Colon (tissue), 2 donors: ENCODE results near the gene SELENOW.
"Not testable (repeated sequence)": the region's sequence is repeated elsewhere in the genome, so short reads cannot be mapped to it uniquely, and the experiment has no call there.

Source experiments
- FAIRE-seq: peaks from 2 replicates; lab custom pipeline; 2012; peaks lifted over from hg19 to GRCh38; lab: Jason Lieb, UNC
- donor health status: control.
- donor health status: control.

SELENOW gene

GRCh38 chr19:47756953-47757608 lies 21.4 kb upstream of the SELENOW start:
- no peak for FAIRE-seq

GRCh38 chr19:47757617-47758442 lies 20.7 kb upstream of the SELENOW start:
- no peak for FAIRE-seq

GRCh38 chr19:47758443-47758804 lies 20.1 kb upstream of the SELENOW start:
- no peak for FAIRE-seq

GRCh38 chr19:47760632-47760999 lies 17.9 kb upstream of the SELENOW start:
- no peak for FAIRE-seq

GRCh38 chr19:47761566-47761965 lies 16.9 kb upstream of the SELENOW start:
- FAIRE-seq = no peak

GRCh38 chr19:47762151-47762550 lies 16.4 kb upstream of the SELENOW start:
- FAIRE-seq = no peak

GRCh38 chr19:47762615-47763308 lies 15.7 kb upstream of the SELENOW start:
- FAIRE-seq = no peak

- not testable (repeated sequence) for FAIRE-seq
These were observed 13.8 kb upstream of the SELENOW start for GRCh38 chr19:47764705-47765104.

- no peak for FAIRE-seq
These were observed 12.8 kb upstream of the SELENOW start for GRCh38 chr19:47765523-47766358.

GRCh38 chr19:47766359-47766620 lies 12.2 kb upstream of the SELENOW start:
- FAIRE-seq = no peak

GRCh38 chr19:47766670-47767069 lies 11.8 kb upstream of the SELENOW start:
- FAIRE-seq = no peak

- no peak for FAIRE-seq
These were observed 11.2 kb upstream of the SELENOW start for GRCh38 chr19:47767349-47767748.

- FAIRE-seq = no peak
These were observed 9.9 kb upstream of the SELENOW start for GRCh38 chr19:47768604-47769003.

GRCh38 chr19:47769534-47769933 lies 9.0 kb upstream of the SELENOW start:
- no peak for FAIRE-seq

GRCh38 chr19:47771291-47771690 lies 7.2 kb upstream of the SELENOW start:
- not testable (repeated sequence) for FAIRE-seq

GRCh38 chr19:47776568-47776967 lies 1.9 kb upstream of the SELENOW start:
- FAIRE-seq = no peak

GRCh38 chr19:47777245-47778048 lies 1.1 kb upstream of the SELENOW start:
- FAIRE-seq = not testable (repeated sequence)

GRCh38 chr19:47778954-47779351 lies 450 bp downstream of the SELENOW start:
- no peak for FAIRE-seq

- FAIRE-seq = no peak
These were observed 1.2 kb downstream of the SELENOW start for GRCh38 chr19:47779524-47780214.

- no peak for FAIRE-seq
These were observed 1.7 kb downstream of the SELENOW start for GRCh38 chr19:47780215-47780551.

- no peak for FAIRE-seq
These were observed 3.2 kb downstream of the SELENOW start for GRCh38 chr19:47781590-47782262.
